Measurements from ENCODE around the gene PCDHGC4. TPM values are rescaled to one million over a fixed set of nuclear protein-coding genes. Genes with fewer than 3 reads are reported as not detected.

The PCDHGC4 gene
- total RNA-seq, 1 donor from 2014 or later: 59.3 TPM

DNA sequence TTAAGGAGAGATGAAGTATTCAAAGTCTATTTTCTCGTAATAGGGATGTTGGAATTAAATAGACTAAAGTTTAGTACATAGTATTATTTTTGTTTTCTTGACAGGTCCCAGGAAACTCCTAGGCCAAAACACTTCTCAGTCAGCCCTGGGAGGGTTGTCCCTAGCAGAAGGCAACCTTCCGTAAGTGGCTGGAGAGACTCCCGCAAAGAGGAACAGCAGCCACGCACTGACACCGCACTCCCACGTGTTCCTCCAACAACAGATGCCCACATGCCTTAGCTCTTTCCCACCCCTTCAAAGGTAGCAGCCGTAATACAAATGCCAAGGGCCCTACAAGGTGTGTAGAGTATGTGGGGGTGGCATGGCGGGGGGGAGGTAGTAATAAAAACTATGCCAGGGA lies 32.5 kb downstream of the PCDHGC4 start:
- intact Hi-C loops (cut with DNase I): no loop called here
- Histone ChIP-seq H3K4me1 (peaks cover 25 to 42% of the 10 kb centered on the region in 2 donors), H3K4me3 (no peak overlapping the region), H3K27ac (peak overlapping the region; percentile 98 to 99), H3K27me3 (no peaks in the 10 kb centered on the region), H3K36me3 (peaks cover 0 to 22% of the 10 kb centered on the region in 2 donors), H3K9me3 (no peaks in the 10 kb centered on the region)
- no peak for TF ChIP-seq CTCF (IDR thresholded peaks at IDR 0.05)
- DNase-seq (ENCODE audit: low spot score in 2 of 2): no peak

- Histone ChIP-seq H3K27ac (peak overlapping the region; percentile 98 to 99), H3K27me3 (no peaks in the 10 kb centered on the region), H3K4me1 (peaks cover 28 to 42% of the 10 kb centered on the region in 2 donors), H3K9me3 (no peaks in the 10 kb centered on the region), H3K4me3 (no peak overlapping the region), H3K36me3 (peaks cover under 1 to 22% of the 10 kb centered on the region in 2 donors)
- no peak for TF ChIP-seq CTCF (IDR thresholded peaks at IDR 0.05)
- no peak for DNase-seq (ENCODE audit: low spot score in 2 of 2)
- intact Hi-C loops (cut with DNase I): no loop called here
These were observed 33.2 kb downstream of the PCDHGC4 start for GRCh38 chr5:141517880-141518617.

GRCh38 chr5:141518618-141519015 lies 33.8 kb downstream of the PCDHGC4 start:
- H3K4me3 ChIP-seq: no peak overlapping the region
- H3K4me1 ChIP-seq: peaks cover 28 to 42% of the 10 kb centered on the region in 2 donors
- TF ChIP-seq CTCF (IDR thresholded peaks at IDR 0.05): no peak
- no peaks in the 10 kb centered on the region for H3K27me3 ChIP-seq
- intact Hi-C loops (cut with DNase I): no loop called here
- H3K36me3 ChIP-seq: peaks cover 6 to 22% of the 10 kb centered on the region in 2 donors
- H3K27ac ChIP-seq: no peak overlapping the region
- no peaks in the 10 kb centered on the region for H3K9me3 ChIP-seq
- DNase-seq (ENCODE audit: low spot score in 2 of 2): peak in 1 of 2 donors; percentile 34

GRCh38 chr5:141519605-141520565 lies 35.1 kb downstream of the PCDHGC4 start:
- Histone ChIP-seq H3K9me3 (no peaks in the 10 kb centered on the region), H3K4me3 (no peak overlapping the region), H3K36me3 (peaks cover 6 to 27% of the 10 kb centered on the region in 2 donors), H3K4me1 (peaks cover 24 to 39% of the 10 kb centered on the region in 2 donors), H3K27me3 (no peaks in the 10 kb centered on the region), H3K27ac (peak overlapping the region; percentile 33 to 61)
- peak in 1 of 2 donors; percentile 45 for DNase-seq (ENCODE audit: low spot score in 2 of 2)
- intact Hi-C loops (cut with DNase I): loop anchor here (5.0 to 10.0 kb wide), 2 partner anchors 115 to 198 kb away; partner anchors contain the start of genes PCDHGA9, PCDHGB6 and TAF7
- TF ChIP-seq CTCF (IDR thresholded peaks at IDR 0.05): no peak

- no peaks in the 10 kb centered on the region for H3K27me3 ChIP-seq
- peak overlapping the region; percentile 61 to 73 for H3K27ac ChIP-seq
- H3K4me1 ChIP-seq: peaks cover 12 to 29% of the 10 kb centered on the region in 2 donors
- no peaks in the 10 kb centered on the region for H3K9me3 ChIP-seq
- H3K4me3 ChIP-seq: no peak overlapping the region
- DNase-seq (ENCODE audit: low spot score in 2 of 2): peak in 1 of 2 donors; percentile 68
- intact Hi-C loops (cut with DNase I): loop anchor here (5.0 to 10.0 kb wide), 2 partner anchors 117 to 199 kb away; partner anchors contain the start of genes PCDHGA9, PCDHGB6 and TAF7
- peaks cover 9 to 31% of the 10 kb centered on the region in 2 donors for H3K36me3 ChIP-seq
- TF ChIP-seq CTCF (IDR thresholded peaks at IDR 0.05): no peak
These were observed 36.5 kb downstream of the PCDHGC4 start for GRCh38 chr5:141521244-141521781.

Data from ascending aorta (tissue), 2 donors.